Suppressor macrophage (primary cell): ENCODE measurements around the gene ZC3H10.

ENCODE experiments used
- DNase-seq, 4 experiments: peaks; one replicate each; pipeline ENCODE4 v3.0.0-alpha.2; 2020 to 2022

The ZC3H10 gene

DNA sequence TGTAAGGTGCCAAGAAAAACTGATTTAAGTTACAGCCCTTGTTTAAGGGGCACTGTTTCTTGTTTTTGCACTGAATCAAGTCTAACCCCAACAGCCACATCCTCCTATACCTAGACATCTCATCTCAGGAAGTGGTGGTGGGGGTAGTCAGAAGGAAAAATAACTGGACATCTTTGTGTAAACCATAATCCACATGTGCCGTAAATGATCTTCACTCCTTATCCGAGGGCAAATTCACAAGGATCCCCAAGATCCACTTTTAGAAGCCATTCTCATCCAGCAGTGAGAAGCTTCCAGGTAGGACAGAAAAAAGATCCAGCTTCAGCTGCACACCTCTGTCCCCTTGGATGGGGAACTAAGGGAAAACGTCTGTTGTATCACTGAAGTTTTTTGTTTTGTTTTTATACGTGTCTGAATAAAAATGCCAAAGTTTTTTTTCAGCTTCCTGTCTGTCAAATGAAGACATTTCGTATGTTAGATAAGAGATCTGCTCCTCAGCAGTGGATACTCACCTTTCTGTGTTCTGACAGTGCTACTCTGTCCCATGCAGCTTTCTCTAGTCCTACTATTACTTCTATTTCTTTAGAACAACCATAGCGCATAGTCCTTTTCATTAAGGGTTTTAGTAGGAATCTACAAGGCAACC is 14.9 kb upstream of the ZC3H10 start:
- DNase-seq: no peak

DNA sequence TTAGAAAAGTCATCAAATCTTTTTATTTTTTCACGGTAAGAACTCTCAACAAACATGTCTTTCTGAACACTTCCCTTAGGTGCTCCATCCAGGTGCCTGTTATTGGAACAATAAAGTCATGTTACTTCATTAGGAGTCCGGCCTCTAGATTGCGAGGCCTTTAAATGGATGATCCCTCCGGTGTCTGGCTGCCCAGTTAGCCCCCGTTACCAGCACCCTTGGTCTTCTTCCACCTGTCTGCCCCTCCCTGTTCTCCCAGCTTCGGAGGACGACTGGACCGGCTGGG is 14.3 kb upstream of the ZC3H10 start:
- no peak for DNase-seq

DNA sequence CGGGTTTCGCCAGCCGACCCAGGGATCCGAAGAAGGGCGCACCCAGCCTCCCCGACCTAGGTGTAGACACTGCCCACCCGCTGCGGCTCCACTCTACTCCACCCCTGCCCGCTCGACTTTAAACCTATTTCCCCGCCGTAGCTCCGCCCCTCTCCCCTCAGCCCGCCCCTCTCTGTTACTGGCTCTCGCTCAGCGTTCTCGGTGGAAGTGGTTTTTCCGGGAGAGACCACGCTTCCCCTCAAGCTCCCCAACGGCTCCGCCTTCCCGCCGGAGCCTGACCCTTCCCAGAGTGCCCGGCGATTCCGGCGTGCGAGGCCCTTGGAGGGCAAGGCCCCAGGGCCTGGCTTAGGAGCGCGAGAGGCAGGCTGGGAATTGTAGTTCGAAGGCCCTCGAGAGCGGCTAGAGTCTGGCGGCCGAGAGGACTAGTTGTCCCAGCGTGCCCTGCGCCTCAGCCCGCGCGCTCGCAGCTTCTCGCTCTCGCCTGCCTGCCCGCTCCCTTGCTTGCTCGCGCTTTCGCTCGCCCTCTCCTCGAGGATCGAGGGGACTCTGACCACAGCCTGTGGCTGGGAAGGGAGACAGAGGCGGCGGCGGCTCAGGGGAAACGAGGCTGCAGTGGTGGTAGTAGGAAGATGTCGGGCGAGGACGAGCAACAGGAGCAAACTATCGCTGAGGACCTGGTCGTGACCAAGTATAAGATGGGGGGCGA is 13.8 kb upstream of the ZC3H10 start, which contains the start of gene PA2G4:
PA2G4 (plus strand) TSS at position 451 of the 706 bp plus-strand sequence; CDS start at position 630, 179 bp downstream.
- DNase-seq: peak; percentile 99 to 100 (median 100)

DNA sequence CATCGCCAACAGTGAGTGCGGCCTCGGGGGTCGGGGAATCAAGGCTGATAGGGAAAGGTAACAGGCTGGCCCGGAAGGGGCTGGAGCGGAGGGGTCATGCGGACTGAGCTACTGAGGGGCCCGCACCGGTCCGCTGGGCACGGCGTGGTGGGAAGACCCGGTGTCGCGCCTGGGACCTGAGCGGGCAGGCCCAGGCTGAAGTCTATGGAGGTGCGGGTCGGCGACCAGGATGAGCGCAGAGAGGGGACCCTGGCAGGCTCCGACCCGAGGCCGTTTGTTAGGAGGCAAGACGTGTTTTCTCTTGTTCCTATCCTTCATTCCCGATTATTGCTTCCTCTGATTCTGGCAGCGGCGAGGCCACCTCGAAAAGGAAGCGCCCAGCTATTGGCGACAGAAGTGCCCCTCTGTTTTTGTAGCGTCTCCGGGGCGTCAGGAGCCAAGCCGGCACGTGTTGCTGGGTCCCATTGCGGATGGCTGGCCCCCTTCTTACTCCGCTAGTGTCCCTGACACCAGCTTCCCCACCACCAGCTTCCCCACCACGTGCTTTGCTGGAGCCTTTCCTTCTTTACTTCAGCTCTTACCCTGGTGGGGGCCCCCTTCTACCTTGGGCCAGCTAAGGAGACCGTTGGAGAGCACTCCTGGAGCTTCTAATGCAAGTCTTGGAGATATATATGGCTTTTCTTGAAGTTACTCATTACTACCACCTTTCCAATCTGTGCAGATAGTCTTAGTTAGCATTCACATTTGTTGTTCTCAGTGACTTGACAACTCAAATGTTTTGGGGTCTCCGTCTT is 13.1 kb upstream of the ZC3H10 start:
- DNase-seq: peak; percentile 32 to 70 (median 52)

DNA sequence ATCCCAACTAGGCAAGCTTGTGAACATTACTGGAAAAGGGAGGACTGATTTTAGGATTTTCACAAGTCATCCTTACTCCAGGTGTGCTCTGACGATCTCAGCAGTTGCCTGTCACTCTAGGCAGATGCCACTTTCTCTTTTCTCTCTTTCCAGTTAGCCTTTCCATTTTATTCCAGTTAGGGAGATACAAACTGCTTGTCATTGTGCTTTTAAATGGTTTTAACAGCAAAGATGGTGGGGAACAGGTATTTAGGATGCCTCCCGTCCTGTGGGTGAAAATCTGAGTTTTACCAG is 12.5 kb upstream of the ZC3H10 start:
- no peak for DNase-seq

DNA sequence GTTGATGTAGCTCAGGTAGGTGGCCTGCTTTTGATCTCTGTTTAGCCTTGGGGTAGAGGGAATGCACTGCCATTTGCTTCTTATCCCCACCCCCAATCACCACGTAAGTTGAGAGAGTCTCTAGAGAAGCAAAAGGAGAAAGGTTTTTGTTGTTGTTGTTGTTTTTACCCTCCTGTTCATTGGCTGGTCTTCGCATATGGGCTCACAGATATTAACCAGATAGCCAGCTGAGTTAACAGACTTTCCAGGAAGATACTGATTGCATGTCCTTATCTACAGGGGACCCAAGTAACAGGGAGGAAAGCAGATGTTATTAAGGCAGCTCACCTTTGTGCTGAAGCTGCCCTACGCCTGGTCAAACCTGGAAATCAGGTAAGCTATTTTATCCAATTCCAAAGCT is 10.8 kb upstream of the ZC3H10 start:
- DNase-seq: no peak

DNA sequence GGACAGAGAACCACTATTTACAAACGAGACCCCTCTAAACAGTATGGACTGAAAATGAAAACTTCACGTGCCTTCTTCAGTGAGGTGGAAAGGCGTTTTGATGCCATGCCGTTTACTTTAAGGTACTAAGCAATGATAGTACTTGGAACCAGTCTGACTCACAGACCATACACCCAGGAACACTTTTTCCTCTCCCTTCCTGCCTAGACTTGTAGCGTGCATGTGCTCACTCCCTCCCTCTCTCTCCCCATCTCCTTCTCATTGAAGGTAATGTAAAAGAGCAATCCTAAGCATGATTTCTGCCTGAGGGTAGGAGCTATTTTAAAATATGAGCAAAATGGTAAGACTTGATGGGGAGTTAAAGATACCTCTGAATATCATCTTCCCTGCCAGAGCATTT is 7.5 kb upstream of the ZC3H10 start:
- no peak for DNase-seq

DNA sequence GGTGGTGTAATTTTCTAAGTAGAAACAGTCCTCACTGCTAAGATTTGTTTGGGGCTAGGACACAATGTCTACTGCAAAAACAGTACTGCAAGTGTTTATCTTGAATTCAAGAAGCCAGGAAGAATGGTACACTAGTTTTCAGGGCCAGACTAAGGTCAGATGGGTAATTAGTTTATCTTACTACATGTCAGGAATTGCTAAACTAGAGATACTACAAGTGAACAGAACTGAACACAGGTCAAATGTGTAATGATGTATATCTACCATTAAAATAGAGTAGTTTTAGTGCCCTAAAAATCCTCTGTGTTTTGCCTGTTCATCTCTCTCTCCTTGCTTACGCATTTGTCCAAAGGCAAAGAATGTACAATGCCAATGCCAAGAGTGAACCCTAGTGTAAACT is 4.0 kb upstream of the ZC3H10 start:
- no peak for DNase-seq

DNA sequence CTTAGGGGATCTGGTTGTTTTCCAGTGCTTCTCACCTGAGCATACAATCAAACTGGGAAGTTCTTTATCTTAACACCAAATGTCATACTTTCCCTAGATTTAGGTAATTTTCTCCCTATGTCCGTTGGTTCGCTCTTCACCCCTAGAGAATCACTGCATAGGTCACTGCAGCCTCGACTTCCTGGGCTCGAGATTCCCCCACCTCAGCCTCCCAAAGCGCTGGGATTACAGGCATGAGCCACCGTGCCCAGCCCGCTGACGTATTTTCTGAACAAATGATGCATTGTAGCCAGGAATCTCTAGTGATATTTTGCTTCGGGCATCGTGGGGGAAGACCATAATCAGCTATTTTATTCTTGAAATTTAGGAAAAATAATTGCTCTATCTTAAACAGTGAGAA is 2.7 kb upstream of the ZC3H10 start:
- DNase-seq: no peak

DNA sequence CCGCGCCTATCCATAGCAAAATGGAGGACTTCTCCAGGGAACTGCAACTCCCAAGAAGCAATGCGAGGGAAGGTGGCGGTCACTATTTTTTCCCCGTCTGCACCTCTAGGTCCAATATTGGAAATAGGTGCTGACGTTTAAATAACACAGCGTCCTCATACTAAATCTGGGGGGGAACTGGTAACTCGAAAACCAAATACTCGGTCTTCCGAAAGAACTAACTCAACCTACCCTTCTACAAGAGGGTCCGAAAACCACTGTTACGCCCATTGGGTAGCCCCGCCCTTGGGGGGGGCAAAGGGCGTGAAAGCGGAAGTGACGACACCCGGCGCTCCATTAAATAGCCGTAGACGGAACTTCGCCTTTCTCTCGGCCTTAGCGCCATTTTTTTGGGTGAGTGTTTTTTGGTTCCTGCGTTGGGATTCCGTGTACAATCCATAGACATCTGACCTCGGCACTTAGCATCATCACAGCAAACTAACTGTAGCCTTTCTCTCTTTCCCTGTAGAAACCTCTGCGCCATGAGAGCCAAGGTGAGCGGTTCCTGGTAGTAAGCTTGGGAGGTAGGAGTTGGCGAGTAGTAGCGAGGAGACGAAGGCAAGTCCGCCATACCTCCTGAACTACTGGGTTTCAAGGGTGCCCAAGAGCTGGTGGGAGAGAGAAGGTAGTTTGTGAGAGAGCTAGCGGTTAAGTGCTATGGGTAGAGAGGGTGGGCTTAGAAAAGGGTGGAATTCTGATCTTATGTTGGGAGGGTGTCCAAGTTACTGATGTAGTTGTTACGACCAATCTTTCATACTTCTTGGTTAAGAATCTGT is 1.6 kb upstream of the ZC3H10 start, which contains the start of gene RPL41:
RPL41 (plus strand) TSS at position 367 of the 815 bp plus-strand sequence.
- peak; percentile 97 to 98 (median 98) for DNase-seq

DNA sequence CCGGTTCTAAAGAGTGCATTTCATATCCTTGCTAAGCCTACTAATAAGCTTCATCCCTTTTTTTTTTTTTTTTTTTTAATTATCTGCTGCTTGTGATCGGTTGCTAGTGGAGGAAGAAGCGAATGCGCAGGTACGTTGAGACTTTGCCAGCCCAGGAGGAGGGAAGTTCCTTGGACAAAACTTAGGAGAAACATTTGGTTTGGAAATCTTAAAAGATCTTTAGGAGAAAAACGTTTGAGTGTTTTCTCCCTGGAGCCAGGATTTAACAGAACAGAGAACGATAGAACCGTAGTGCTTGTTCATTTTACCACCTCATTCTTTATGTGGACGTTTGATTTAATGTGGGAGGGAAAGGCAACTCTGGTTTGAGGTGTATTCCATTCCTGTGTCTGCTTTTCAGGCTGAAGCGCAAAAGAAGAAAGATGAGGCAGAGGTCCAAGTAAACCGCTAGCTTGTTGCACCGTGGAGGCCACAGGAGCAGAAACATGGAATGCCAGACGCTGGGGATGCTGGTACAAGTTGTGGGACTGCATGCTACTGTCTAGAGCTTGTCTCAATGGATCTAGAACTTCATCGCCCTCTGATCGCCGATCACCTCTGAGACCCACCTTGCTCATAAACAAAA is 872 bp upstream of the ZC3H10 start:
- DNase-seq: peak in 2 of 4 experiments; percentile 21 to 29

DNA sequence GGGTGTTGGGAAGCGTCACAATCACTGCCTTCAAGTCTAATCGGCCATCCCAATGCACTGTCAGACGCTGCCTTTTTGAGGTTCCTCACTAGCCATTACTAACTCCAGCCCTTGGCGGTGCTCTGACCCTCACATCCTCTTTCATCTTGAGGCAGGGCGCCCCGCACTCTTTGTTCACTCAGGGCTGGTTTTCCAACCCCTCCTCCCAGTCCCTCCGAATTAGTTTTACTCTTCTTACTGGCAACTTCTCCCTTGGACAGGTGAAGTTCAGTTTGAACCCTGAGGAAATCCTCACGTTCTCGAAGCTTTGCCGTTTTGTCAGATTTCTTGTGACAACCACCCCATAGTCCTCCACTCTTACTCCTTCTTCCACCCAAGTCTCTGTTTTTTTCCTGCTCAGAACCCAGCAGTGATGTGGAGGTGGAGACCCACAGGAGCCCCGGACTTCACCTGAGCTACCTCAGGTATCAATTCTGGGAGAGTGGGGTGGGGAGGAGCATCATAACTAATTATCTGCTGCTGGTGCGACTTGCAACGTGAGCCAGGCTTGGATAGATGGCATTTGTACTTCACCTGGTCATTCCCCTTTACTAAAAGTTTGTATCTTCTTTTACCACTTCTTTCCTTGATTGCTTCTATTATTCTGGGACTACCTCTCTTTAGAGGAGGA is 757 bp downstream of the ZC3H10 start:
- peak; percentile 45 to 67 (median 62) for DNase-seq

DNA sequence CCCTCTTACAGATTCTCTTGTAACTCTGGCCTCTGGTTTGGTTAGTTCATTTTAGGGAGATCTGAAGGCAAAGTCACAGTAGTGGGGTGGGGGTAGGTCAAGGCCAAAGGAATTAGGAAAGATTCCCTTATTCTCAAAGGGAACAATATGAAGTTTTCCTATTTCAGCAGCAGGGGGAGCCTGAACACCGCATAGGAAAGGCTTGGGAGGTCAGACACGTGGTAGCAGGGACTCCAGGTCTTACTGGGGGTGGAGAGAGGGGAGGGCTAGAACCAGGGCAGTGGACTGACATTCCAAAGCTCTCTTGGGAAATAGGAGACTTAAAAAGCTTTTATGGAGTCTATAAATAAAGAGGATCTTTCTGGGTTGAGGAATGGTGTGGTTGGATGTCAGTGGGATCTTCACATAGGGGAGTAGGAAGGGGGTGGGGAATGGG is 1.3 kb downstream of the ZC3H10 start:
- peak; percentile 80 to 91 (median 87) for DNase-seq

DNA sequence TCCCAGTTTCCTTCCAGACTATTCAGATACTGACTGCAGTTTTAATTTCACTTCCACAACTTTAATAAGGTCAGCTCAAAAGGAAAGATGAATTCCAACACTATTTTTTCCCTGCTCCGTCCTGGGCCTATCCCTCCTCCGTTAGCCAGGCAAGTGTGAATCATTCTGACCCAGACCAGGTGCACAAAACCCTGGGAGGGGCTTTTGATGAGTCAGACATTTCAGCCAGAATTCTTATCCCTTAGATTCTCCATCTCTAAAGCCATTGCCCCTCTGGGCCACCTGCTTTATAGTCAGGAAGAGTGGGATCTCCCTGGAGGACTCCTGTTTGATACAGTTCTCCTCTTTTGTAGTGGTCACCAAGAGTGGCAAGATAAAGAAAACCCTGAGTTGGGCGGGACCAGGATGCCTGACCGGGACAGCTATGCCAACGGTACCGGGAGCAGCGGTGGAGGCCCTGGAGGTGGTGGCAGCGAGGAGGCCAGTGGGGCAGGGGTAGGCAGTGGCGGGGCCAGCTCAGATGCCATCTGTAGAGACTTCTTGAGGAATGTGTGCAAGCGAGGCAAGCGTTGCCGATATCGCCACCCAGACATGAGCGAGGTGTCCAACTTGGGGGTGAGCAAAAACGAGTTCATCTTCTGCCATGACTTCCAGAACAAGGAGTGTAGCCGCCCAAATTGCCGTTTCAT is 2.2 kb downstream of the ZC3H10 start:
- no peak for DNase-seq

DNA sequence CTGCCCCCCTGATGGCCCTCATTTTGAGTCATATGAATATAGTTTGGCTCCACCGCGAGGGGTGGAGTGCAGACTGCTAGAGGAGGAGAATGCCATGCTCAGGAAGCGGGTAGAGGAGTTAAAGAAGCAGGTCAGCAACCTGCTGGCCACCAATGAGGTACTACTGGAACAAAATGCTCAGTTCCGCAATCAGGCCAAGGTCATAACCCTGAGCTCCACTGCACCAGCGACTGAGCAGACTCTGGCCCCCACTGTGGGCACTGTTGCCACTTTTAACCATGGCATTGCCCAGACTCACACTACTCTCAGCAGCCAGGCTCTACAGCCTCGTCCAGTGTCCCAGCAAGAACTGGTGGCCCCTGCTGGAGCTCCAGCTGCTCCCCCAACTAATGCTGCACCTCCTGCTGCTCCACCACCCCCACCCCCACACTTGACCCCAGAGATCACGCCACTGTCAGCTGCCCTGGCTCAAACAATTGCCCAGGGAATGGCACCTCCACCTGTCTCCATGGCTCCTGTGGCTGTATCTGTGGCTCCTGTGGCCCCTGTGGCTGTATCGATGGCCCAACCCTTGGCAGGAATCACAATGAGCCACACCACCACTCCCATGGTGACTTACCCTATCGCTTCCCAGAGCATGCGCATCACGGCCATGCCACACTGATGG is 3.3 kb downstream of the ZC3H10 start:
- no peak for DNase-seq

DNA sequence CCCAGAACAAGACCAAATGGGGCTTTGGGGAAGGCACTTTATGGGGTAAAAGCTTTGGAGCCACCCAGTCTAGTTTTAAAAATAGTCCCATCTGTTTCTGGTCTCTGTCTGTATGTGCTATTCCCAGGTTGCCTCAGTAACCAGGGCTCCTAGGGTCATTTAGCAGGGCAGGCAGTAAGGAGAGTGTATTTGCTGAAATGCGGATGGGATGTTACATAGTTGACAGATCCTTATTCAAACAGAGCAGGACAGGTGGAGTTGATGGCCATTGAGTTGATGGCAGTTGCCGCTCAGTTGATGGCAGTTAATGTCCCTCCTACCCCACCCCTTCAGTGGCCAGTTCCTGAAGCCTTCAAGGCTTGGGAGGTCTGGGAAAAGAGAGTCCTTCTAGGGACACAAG is 4.6 kb downstream of the ZC3H10 start:
- no peak for DNase-seq

DNA sequence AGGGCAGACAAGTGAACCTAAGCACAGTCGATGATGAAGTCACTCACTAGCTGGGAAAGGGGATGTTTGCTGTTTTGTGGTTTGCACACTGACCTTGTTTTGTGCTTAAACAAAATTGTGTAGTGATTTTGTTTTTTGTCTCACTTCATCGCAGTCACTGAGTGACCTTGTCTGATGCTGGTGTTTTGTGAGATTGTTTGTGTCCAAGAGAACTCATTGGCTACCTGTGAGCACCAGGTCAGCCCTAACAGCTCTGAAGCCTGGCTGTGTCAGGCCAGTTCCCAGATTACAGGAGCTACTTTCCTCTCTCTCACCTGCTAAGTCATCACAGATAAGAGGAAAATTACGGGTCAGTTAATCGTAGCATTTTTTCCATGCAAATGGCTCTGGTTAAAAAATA is 6.1 kb downstream of the ZC3H10 start:
- no peak for DNase-seq

DNA sequence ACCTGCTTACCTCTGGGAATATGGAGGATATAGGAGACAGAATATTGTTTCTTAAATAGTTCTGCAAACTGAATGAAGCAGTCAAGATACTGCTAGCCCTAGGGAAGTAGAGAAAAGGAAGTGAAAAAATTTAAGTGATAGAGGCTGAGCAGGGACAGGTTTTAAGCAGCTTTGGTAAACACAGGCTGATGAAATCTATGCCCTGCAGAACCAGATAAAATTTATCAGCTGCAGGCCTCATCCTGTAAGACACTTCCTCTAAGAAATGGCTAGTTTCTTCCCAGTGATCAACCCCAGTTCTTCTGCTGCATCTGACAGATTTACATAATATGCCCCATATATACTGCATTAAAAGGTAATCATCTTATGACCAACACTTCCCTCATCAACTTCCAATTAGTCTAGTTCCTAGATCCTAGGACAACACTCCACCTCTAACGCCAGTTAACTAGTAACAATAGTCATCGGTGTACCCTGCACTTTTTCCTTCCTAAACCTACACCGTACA is 8.7 kb downstream of the ZC3H10 start:
- DNase-seq: peak; percentile 19 to 65 (median 47)

DNA sequence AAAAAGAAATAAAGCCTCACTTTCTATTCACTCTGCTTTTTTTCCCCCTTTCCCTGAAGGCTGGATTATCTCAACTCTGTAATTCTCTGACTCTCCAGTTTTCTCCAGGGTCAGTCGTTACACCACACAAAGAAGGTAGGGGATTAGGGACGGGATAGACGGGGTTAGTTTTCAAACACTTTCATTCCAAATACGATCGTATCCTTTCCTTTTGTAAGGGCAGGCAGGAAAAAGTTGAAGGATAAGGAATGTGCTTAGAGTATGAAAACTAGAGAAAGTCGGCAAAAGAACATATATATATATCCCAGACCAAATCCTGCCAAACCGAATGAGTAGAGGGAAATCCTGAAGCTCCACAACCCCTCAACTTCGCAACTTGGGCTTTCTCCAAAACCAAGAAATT is 9.4 kb downstream of the ZC3H10 start:
- no peak for DNase-seq
